22Rv1 (cell line): Measurements from ENCODE around the gene OSGEP.

ENCODE experiments used
- H3K27ac ChIP-seq: fragments of 450-650 bp; 2 replicates; pipeline ENCODE4 v1.5.1; 2017
- CTCF ChIP-seq: fragments of 450-650 bp; IDR thresholded peaks from 2 replicates; pipeline ENCODE4 v1.5.1; 2017; ENCODE audit warnings: mild to moderate bottlenecking
- ZFX ChIP-seq: fragments of 450-650 bp; IDR thresholded peaks from 2 replicates; pipeline ENCODE4 v1.6.1; 2017; ENCODE audit warnings: antibody characterized with exemption, borderline replicate concordance

OSGEP gene

GRCh38 chr14:20440882-20441281, 13.7 kb downstream of the OSGEP start:
- TF ChIP-seq ZFX (no peak), CTCF (no peak)
- H3K27ac ChIP-seq, result no peak overlapping the region

- H3K27ac ChIP-seq, result no peak overlapping the region
- TF ChIP-seq ZFX, result no peak
- no peak for TF ChIP-seq CTCF
Measured at GRCh38 chr14:20440465-20440864, 14.1 kb downstream of the OSGEP start.

- H3K27ac ChIP-seq, result no peak overlapping the region
- TF ChIP-seq ZFX (no peak), CTCF (no peak)
Measured at GRCh38 chr14:20438664-20439063, 15.9 kb downstream of the OSGEP start.

GRCh38 chr14:20436363-20436755, 18.3 kb downstream of the OSGEP start:
- no peak for TF ChIP-seq CTCF
- TF ChIP-seq ZFX, result no peak
- no peak overlapping the region for H3K27ac ChIP-seq

GRCh38 chr14:20435582-20436362, 18.8 kb downstream of the OSGEP start, which contains the start of gene KLHL33:
TSS of gene KLHL33 (minus strand) at chr14:20436166. CDS start at chr14:20435811, 355 bp downstream.
- TF ChIP-seq ZFX, result no peak
- TF ChIP-seq CTCF, result no peak
- no peak within 1 kb of the TSS for H3K27ac ChIP-seq

- no peak overlapping the region for H3K27ac ChIP-seq
- no peak for TF ChIP-seq ZFX
- no peak for TF ChIP-seq CTCF
Measured at GRCh38 chr14:20434701-20435581, 19.7 kb downstream of the OSGEP start.
